Esophagus squamous epithelium (tissue), 5 donors: ENCODE measurements around the gene HOXA9. TPM values are rescaled to one million over a fixed set of nuclear protein-coding genes. Genes with fewer than 3 reads are reported as not detected.

ENCODE experiments used
- DNase-seq: peaks from one replicate; lab custom pipeline; 2025; lab: John Stamatoyannopoulos, UW
- H3K27ac ChIP-seq, 4 donors: fragments of 200-600 bp; sonication (generic); one replicate each; pipeline ENCODE4 v1.5.1; 2016 to 2019; ENCODE audit warnings: mild to moderate bottlenecking in 1 of 4
- H3K27me3 ChIP-seq, 4 donors: fragments of 200-600 bp; sonication (generic); 1 replicate in 3 of 4; 2 replicates in 1 of 4; pipeline versions ENCODE4 v1.5.1 to v1.6.0; 2017 to 2021; ENCODE audit warnings: antibody characterized with exemption in 1 of 4
- H3K36me3 ChIP-seq, 3 donors: fragments of 200-600 bp; sonication (generic); one replicate each; pipeline ENCODE4 v1.5.1; 2016 to 2019
- H3K4me1 ChIP-seq, 3 donors: fragments of 200-600 bp; sonication (generic); one replicate each; pipeline ENCODE4 v1.5.1; 2017 to 2019
- H3K4me3 ChIP-seq, 4 donors: fragments of 200-600 bp; sonication (generic); 1 replicate in 3 of 4; 2 replicates in 1 of 4; pipeline ENCODE4 v1.5.1; 2016 to 2019; ENCODE audit warnings: mild to moderate bottlenecking in 2 of 4, moderate library complexity in 1 of 4
- H3K9me3 ChIP-seq, 3 donors: fragments of 200-600 bp; sonication (generic); one replicate each; pipeline ENCODE4 v1.5.1; 2016 to 2019
- POLR2A ChIP-seq, 4 donors: fragments of 450-650 bp; IDR thresholded peaks; one replicate each; pipeline ENCODE4 v1.6.1; 2017; ENCODE audit warnings: antibody characterized with exemption in 4 of 4, mild to moderate bottlenecking in 4 of 4, moderate library complexity in 3 of 4
- WGBS, 2 donors: methylation state at CpG; one replicate each; pipeline ENCODE4 v1.1.5; 2018; 5-methylcytosine and 5-hydroxymethylcytosine counted together
- intact Hi-C: fragments of 100-400 bp; cut with DNase I; formaldehyde crosslinking; loops from one replicate; pipeline ENCODE4 v1.15.0; 2022
- total RNA-seq, 4 donors: library from RNA; depleted of rRNA; stranded (reverse); fragments of >200 nt; gene quantifications; one replicate each; pipeline ENCODE4 v1.1.0, GENCODE V29; 2016
- TF ChIP-seq, protein P1 (sequence below), 6 experiments: fragments of 450-650 bp in 4 of 6; fragments of 200-600 bp in 2 of 6; sonication (generic) in 2 of 6; IDR thresholded peaks; one replicate each; pipeline ENCODE4 v1.5.1; 2016 to 2019; ENCODE audit warnings: antibody characterized with exemption in 6 of 6, mild to moderate bottlenecking in 4 of 6, moderate library complexity in 4 of 6
- donor health status: DM: yes; HTN: yes; CAD: no.

Gene HOXA9
- total RNA-seq, 4 donors from 2014 or later: 0.57 to 1.1 TPM; not detected in 2

DNA sequence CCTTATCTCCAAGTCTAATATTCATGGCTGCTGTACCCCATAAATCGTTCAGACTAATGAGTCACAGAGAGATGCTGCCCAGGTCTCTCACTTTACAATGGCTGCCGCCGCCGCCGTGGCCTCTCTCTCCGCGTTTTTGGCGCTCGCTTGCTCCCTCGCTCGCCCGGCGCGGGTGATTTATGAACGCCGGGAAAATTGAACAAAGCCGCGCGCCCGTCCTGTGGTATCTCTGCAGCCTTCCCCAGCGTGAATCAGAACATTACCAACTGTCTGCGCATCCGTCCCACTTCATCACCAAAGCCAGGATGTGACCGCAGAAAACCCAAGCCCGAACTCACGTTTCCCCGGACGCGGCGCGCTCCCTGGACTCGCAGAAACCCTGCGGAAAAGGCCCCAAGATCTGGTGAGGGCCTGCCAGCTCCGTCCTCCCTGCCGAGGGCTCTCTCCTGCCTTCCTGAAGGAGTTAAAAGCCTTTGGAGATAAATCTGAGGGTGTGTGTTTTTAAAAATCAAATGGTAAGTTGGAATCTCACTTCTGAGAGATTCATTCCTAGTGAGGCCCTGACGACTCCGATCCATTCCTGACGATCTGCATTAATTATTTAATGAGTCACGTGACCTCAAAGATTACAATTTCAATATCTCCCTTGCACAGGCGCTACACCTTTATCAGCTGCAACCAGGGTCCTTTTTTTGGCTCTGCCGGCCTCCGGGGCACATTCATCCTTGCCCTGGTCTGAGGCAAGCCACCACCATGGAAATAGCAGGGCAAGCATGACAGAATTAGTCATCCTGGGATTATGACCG lies 41.0 kb downstream of the HOXA9 start:
- 47 to 52% methylated on average over 23 to 28 of the region's 43 CpGs for WGBS, 2 donors
- H3K4me1 ChIP-seq: peaks cover 17 to 100% (median 63%) of the 10 kb centered on the region in 3 donors
- DNase-seq: no peak
- no peaks in the 10 kb centered on the region for H3K36me3 ChIP-seq
- H3K4me3 ChIP-seq: peak overlapping the region; percentile 31 to 91 (median 50)
- no peaks in the 10 kb centered on the region for H3K27me3 ChIP-seq
- TF ChIP-seq, protein P1, sequence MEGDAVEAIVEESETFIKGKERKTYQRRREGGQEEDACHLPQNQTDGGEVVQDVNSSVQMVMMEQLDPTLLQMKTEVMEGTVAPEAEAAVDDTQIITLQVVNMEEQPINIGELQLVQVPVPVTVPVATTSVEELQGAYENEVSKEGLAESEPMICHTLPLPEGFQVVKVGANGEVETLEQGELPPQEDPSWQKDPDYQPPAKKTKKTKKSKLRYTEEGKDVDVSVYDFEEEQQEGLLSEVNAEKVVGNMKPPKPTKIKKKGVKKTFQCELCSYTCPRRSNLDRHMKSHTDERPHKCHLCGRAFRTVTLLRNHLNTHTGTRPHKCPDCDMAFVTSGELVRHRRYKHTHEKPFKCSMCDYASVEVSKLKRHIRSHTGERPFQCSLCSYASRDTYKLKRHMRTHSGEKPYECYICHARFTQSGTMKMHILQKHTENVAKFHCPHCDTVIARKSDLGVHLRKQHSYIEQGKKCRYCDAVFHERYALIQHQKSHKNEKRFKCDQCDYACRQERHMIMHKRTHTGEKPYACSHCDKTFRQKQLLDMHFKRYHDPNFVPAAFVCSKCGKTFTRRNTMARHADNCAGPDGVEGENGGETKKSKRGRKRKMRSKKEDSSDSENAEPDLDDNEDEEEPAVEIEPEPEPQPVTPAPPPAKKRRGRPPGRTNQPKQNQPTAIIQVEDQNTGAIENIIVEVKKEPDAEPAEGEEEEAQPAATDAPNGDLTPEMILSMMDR (IDR thresholded peaks at IDR 0.05): no peak
- no peak for TF ChIP-seq POLR2A (IDR thresholded peaks at IDR 0.05)
- intact Hi-C loops: no loop called here
- no peaks in the 10 kb centered on the region for H3K9me3 ChIP-seq
- peak overlapping the region; percentile 86 to 99 (median 93) for H3K27ac ChIP-seq

DNA sequence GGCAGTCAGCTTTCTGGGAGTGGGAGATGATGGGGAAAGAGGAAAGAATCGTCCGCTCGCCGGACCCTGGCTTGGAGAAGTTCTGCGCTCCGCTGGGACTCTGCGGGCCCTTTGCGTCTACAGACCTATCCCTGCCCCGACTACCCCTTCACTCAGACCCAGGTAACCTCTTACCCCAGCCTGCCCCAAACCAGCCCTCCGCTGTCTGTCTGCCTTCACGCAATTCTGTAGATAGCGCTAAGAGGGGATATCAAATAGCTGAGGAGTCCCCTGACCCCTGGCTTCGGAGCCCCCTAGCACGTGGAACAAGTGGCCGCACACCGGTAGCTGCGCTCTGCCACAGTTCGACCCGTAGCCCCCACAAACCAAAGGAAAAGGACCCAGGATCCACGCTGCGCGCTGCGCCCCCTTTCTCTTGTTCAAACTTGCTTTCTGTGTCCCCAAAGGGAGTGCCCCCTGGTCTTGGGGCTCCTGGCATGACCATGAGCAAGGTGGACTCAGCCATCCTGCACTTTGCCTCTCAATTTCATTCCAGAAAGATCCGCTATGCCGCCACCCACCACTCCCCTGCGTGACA lies 41.8 kb downstream of the HOXA9 start:
- Histone ChIP-seq H3K27ac (peak overlapping the region; percentile 86 to 99 (median 93)), H3K4me3 (peak overlapping the region; percentile 31 to 91 (median 50)), H3K27me3 (no peaks in the 10 kb centered on the region), H3K4me1 (peaks cover 23 to 100% (median 65%) of the 10 kb centered on the region in 3 donors), H3K36me3 (no peaks in the 10 kb centered on the region), H3K9me3 (no peaks in the 10 kb centered on the region)
- WGBS, 2 donors: 55 to 70% methylated on average over 13 to 24 of the region's 26 CpGs
- intact Hi-C loops: no loop called here
- DNase-seq: no peak
- TF ChIP-seq, protein P1 (IDR thresholded peaks at IDR 0.05): no peak
- no peak for TF ChIP-seq POLR2A (IDR thresholded peaks at IDR 0.05)

DNA sequence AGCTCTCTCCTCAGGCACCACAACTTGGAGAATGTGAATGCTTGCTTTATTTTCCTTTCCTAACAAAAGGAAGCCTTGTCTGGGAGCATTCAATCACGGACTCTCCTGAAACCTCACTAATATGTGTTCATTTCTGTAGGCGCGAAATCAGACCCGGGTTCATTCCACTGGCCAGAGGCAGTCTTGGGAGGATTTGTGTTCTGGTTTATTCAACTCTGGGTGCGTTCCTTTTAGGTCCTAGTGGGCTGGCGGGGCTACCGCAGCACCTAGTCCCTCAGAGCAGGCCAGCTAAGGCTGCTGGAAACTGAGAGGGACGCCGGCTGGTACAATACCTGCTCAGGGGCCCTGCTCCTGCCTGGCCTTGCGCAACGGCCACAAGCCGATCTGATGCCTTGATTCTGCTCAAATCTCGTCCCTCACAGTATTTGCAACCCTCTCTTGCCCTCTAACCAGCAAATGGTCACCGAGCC lies 42.3 kb downstream of the HOXA9 start:
- TF ChIP-seq, protein P1 (IDR thresholded peaks at IDR 0.05): no peak
- TF ChIP-seq POLR2A (IDR thresholded peaks at IDR 0.05): no peak
- Histone ChIP-seq H3K4me3 (peak overlapping the region; percentile 31 to 91 (median 50)), H3K4me1 (peaks cover 26 to 100% (median 64%) of the 10 kb centered on the region in 3 donors), H3K27ac (peak overlapping the region; percentile 86 to 99 (median 93)), H3K36me3 (no peaks in the 10 kb centered on the region), H3K27me3 (no peaks in the 10 kb centered on the region), H3K9me3 (no peaks in the 10 kb centered on the region)
- intact Hi-C loops: no loop called here
- no peak for DNase-seq
- WGBS, 2 donors: 25 to 28% methylated on average over 4 to 12 of the region's 14 CpGs

DNA sequence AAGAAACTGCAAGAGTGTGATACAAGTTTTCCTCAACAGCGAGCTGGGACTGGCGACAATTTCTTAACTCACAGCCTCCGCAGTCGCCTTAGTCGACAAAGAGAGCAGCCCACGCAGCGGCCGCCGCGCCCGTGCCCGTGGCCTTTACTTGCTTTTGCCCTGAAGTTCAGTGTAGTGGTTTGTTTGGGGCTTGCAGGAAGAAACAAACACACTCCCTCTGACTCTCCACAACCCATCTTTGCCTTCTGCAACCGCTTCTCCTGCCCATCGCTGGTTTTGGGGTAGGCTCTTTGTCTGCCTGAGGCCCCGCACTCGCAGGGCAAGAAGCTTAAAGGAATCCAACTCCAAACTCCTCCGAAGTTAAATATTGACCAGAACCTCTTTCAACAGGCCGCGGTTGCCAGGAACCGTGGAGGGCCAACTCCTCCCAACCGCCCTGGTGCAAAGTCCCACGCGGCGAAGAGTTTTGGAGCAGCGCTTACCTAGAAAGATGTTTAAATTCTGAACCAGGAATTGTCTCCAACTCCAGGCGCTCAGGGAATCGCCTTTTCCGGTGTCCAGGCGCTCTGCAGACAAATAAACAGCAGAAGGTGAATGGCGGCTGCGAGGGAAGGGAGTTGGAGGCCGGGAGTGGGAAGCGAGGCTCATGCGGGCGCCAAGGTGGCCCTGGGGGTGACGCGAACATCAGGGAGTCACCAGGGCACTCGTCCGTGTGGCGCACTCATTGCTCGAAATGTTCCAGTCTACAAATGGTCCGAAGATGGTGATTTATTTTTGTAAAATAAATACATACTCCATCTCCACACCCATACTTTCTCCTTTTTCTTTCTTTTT lies 43.0 kb downstream of the HOXA9 start:
- peak overlapping the region; percentile 31 to 91 (median 50) for H3K4me3 ChIP-seq
- H3K27me3 ChIP-seq: no peaks in the 10 kb centered on the region
- 29% methylated on average over 34 to 38 of the region's 42 CpGs for WGBS, 2 donors
- no peaks in the 10 kb centered on the region for H3K36me3 ChIP-seq
- no peaks in the 10 kb centered on the region for H3K9me3 ChIP-seq
- H3K27ac ChIP-seq: peak overlapping the region; percentile 86 to 99 (median 93)
- DNase-seq: no peak
- intact Hi-C loops: no loop called here
- TF ChIP-seq, protein P1 (IDR thresholded peaks at IDR 0.05): no peak
- TF ChIP-seq POLR2A (IDR thresholded peaks at IDR 0.05): no peak
- H3K4me1 ChIP-seq: peaks cover 33 to 100% (median 62%) of the 10 kb centered on the region in 3 donors
